ENCODE results near the gene ALG11.

DNA sequence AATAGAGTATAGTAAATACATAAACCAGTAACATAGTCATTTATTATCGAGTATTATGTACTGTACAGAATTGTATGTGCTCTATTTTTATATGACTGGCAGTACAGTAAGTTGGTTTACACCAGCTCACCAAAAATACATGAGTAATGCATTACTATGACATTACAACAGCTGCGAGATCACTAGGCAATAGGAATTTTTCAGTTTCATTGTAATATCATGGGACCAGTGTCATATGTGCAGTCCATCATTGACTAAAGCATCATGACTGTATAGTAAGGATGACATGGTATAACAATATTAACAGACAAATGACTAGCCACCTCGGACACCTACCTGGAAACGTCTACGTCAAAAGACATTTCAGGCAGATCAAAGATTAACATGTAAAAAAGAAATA is 34.6 kb upstream of the ALG11 start:
- TF ChIP-seq POLR2A (IDR thresholded peaks at IDR 0.05) (no peak), CTCF (IDR thresholded peaks at IDR 0.05) (no peak)

Data from adrenal gland (tissue), 5 donors.